Ovary (tissue), 9 donors: ENCODE results near the gene STXBP4. TPM values are rescaled to one million over a fixed set of nuclear protein-coding genes. Genes with fewer than 3 reads are reported as not detected.

Source experiments
- DNase-seq, 5 donors: peaks; one replicate each; pipeline ENCODE4 v3.0.0-alpha.2; 2019 to 2020
- H3K27ac ChIP-seq, 2 donors: fragments of 200-600 bp; one replicate each; pipeline versions ENCODE4 v1.5.1 to v1.8.0; 2019 to 2022
- H3K27me3 ChIP-seq: fragments of 200-600 bp; one replicate; pipeline ENCODE4 v1.8.0; 2022
- H3K36me3 ChIP-seq: fragments of 200-600 bp; sonication (generic); one replicate; pipeline ENCODE4 v1.5.1; 2019
- H3K4me1 ChIP-seq: one replicate; pipeline ENCODE4 v1.8.1; 2013; ENCODE audit warnings: mild to moderate bottlenecking, moderate library complexity; ENCODE audit not compliant: insufficient read depth
- H3K4me3 ChIP-seq: fragments of 200-600 bp; sonication (generic); one replicate; pipeline ENCODE4 v1.5.1; 2017
- H3K9me3 ChIP-seq, 2 donors: fragments of 200-600 bp in 1 of 2; sonication (generic) in 1 of 2; one replicate each; pipeline versions ENCODE4 v1.5.1 to v1.8.1; 2013 to 2019; ENCODE audit warnings: mild to moderate bottlenecking in 1 of 2, moderate library complexity in 1 of 2
- EP300 ChIP-seq: sonication (generic); formaldehyde crosslinking; IDR thresholded peaks from one replicate; pipeline ENCODE4 v1.6.1; 2017; ENCODE audit warnings: antibody characterized with exemption
- POLR2A ChIP-seq: fragments of 450-650 bp; IDR thresholded peaks from one replicate; pipeline ENCODE4 v1.6.1; 2017; ENCODE audit warnings: antibody characterized with exemption, mild to moderate bottlenecking, moderate library complexity
- WGBS, 3 donors: extraction: QIAGEN DNeasy Blood & Tissue Kit in 1 of 3; methylation state at CpG; one replicate each; pipeline versions ENCODE4 v1.1.5 to v1.1.7; 2013 to 2017; 5-methylcytosine and 5-hydroxymethylcytosine counted together
- intact Hi-C, 4 donors: fragments of 100-400 bp; cut with DNase I; formaldehyde crosslinking; loops; one replicate each; pipeline versions ENCODE4 v1.11.0 to v1.15.1; 2022 to 2023
- polyA plus RNA-seq, 2 donors: library from polyadenylated mRNA; stranded (reverse); fragments of 200-250 nt in 1 of 2; fragments of 350-450 nt in 1 of 2; fragmentation: Illumina TruSeq in 1 of 2; extraction: RNeasy Lipid Tissue Mini Kit (QIAGEN cat#74804) in 1 of 2; gene quantifications; one replicate each; pipeline ENCODE4 v1.2.3, GENCODE V29; 2013 to 2014
- total RNA-seq, 7 donors: library from RNA; depleted of rRNA in 2 of 7; stranded (reverse); fragments of >200 nt in 2 of 7; fragmentation: NEBNext Ultra II Directional in 3 of 7; extraction: Animal tissue kit (Norgen Biotek cat#: 25700) in 3 of 7; gene quantifications; one replicate each; pipeline versions ENCODE4 v1.1.0 to v1.2.4, GENCODE V29; 2016 to 2023
- TF ChIP-seq, protein P1 (sequence below), 3 donors: fragments of 450-650 bp in 2 of 3; fragments of 200-600 bp in 1 of 3; IDR thresholded peaks; one replicate each; pipeline versions ENCODE4 v1.5.1 to v1.8.0; 2016 to 2022; ENCODE audit warnings: antibody characterized with exemption in 3 of 3, mild to moderate bottlenecking in 1 of 3
- donor health status: DM: no; HTN: no; CAD: no; lungs with moderate emphysema.
- donor health status: DM: no; HTN: no; CAD: no.
- donor health status: Bipolar disorder and iron deficiency.
- donor health status: DM: yes; HTN: yes; CAD: no.
- donor health status: DM: no; HTN: no; CAD: no.
- donor health status: DM: yes; HTN: yes; CAD: no.

Gene STXBP4
- total and polyA plus RNA-seq, 9 donors: 2.4 to 63.1 (median 16.5) TPM

DNA sequence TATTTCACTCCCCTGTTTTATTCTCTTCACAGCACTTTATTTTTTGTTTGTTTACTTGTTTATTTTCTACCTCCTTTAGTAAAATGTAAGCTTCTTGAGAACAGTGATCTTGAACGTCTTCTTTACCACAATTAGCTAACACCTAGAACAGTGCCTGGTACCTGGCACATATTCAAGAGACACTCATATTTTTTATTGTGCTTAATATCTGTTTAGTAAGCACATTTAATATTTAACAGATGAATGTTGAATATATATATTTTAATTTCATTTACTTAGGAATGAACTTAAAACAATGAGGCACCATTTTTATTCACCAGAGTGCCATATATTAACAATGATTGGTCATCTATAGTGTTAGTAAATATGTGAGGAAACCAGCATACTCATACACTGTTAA is 130.2 kb downstream of the STXBP4 start:
- H3K27ac ChIP-seq: no peak overlapping the region
- H3K4me3 ChIP-seq: no peak overlapping the region
- TF ChIP-seq EP300 (no peak), POLR2A (no peak)
- TF ChIP-seq, protein P1, sequence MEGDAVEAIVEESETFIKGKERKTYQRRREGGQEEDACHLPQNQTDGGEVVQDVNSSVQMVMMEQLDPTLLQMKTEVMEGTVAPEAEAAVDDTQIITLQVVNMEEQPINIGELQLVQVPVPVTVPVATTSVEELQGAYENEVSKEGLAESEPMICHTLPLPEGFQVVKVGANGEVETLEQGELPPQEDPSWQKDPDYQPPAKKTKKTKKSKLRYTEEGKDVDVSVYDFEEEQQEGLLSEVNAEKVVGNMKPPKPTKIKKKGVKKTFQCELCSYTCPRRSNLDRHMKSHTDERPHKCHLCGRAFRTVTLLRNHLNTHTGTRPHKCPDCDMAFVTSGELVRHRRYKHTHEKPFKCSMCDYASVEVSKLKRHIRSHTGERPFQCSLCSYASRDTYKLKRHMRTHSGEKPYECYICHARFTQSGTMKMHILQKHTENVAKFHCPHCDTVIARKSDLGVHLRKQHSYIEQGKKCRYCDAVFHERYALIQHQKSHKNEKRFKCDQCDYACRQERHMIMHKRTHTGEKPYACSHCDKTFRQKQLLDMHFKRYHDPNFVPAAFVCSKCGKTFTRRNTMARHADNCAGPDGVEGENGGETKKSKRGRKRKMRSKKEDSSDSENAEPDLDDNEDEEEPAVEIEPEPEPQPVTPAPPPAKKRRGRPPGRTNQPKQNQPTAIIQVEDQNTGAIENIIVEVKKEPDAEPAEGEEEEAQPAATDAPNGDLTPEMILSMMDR (IDR thresholded peaks at IDR 0.05): no peak
- no peaks in the 10 kb centered on the region for H3K9me3 ChIP-seq
- WGBS, 3 donors: 92 to 96% (median 93%) methylated on average over 1 of the region's 1 CpG
- no peaks in the 10 kb centered on the region for H3K27me3 ChIP-seq
- no peaks in the 10 kb centered on the region for H3K36me3 ChIP-seq
- H3K4me1 ChIP-seq: no peaks in the 10 kb centered on the region
- intact Hi-C loops: no loop called here
- DNase-seq: no peak

DNA sequence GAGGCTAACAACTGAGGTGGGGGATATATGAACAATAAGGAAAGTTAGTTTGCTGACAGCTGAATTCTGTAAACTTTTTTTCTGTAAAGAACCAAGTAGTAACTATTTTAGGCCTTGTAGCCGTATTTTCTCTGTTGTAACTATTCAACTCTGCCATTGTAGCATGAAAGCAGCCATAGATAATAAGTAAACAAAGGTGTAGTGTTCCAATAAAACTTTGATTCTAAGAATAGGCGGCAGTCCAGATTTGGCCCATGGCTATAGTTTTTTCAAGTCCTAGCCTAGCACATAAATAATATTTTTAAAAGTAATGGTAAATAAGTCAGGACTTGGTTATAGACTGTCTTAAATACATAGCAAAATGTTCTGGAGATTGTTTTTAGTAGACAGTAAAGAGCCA is 142.0 kb downstream of the STXBP4 start:
- TF ChIP-seq EP300: no peak
- TF ChIP-seq, protein P1 (IDR thresholded peaks at IDR 0.05): no peak
- TF ChIP-seq POLR2A: no peak
- intact Hi-C loops: no loop called here
- Histone ChIP-seq H3K4me3 (no peak overlapping the region), H3K4me1 (no peaks in the 10 kb centered on the region), H3K9me3 (no peaks in the 10 kb centered on the region), H3K27ac (no peak overlapping the region), H3K36me3 (no peaks in the 10 kb centered on the region), H3K27me3 (no peaks in the 10 kb centered on the region)
- no peak for DNase-seq
- 90 to 93% (median 91%) methylated on average over 2 of the region's 2 CpGs for WGBS, 3 donors

DNA sequence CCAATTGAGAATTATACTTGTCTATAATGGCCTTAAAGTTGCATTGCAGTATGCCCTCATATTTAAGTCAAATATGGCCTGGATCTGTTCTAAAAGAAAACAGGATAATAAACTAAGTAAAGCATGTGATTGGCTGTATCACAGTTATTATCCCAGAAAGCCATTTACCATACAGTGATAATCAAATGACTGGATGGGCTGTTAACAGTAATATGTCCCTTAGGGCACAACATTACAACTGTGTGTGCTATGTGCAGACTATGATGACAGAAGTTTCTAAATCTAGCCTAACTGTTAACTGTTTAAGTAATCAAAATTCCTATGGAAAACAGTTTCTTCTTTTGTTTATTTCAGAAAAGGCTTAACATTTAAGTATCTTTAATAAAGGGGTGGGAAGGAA is 145.7 kb downstream of the STXBP4 start:
- Histone ChIP-seq H3K9me3 (no peaks in the 10 kb centered on the region), H3K27ac (no peak overlapping the region), H3K36me3 (no peaks in the 10 kb centered on the region), H3K4me1 (no peaks in the 10 kb centered on the region), H3K4me3 (no peak overlapping the region), H3K27me3 (no peaks in the 10 kb centered on the region)
- intact Hi-C loops: no loop called here
- DNase-seq: no peak
- TF ChIP-seq POLR2A (no peak), EP300 (no peak)
- TF ChIP-seq, protein P1 (IDR thresholded peaks at IDR 0.05): no peak

DNA sequence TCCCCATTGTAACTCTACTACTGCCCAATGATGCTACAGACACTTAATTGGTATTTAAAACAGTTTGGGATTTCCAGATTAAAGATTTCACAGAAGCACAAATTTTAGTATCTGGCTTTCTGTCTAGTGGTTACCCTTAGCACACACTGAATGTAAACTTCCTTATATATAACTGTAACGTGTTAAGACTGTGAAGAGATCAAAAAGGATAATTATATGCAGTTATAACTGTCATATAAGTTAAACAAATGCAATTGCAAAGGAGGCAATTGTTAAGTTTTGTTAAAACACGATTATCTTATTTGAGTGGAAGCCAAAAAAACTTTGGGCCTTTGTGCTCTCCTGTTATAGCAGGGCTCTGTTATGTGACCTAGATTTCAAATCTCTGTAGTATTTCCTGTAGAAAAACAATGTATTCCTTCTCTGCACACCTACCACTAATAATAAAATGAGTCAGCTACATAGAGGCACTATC is 147.9 kb downstream of the STXBP4 start:
- Histone ChIP-seq H3K4me1 (no peaks in the 10 kb centered on the region), H3K9me3 (no peaks in the 10 kb centered on the region), H3K27me3 (no peaks in the 10 kb centered on the region), H3K27ac (no peak overlapping the region), H3K4me3 (no peak overlapping the region), H3K36me3 (no peaks in the 10 kb centered on the region)
- no peak for TF ChIP-seq EP300
- TF ChIP-seq, protein P1 (IDR thresholded peaks at IDR 0.05): no peak
- no peak for TF ChIP-seq POLR2A
- 22 to 36% (median 29%) methylated on average over 2 of the region's 2 CpGs for WGBS, 3 donors
- intact Hi-C loops: no loop called here
- DNase-seq: no peak

DNA sequence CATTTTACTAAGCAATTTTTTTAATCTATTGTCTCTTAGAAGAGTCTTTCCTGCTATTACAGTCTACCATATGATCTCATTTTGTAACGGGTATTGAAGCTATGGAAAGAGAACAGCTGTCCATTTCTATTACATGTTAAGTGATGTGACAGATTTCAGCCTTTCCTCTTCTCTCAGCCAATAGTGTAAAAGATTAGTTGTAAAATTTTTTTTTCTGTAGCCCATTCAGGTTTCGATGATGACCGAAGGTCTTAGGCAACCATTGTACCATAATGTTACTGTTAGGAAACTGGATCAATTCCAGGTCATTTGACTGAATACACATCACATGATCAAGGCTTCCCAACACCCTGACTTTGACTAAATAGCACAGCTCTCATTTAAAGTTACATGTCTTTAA is 148.6 kb downstream of the STXBP4 start:
- TF ChIP-seq EP300 (no peak), POLR2A (no peak)
- TF ChIP-seq, protein P1 (IDR thresholded peaks at IDR 0.05): no peak
- no peak for DNase-seq

More for the DNA sequence above, 148.6 kb downstream of the STXBP4 start:
- H3K27ac ChIP-seq: no peak overlapping the region
- H3K4me3 ChIP-seq: no peak overlapping the region
- intact Hi-C loops: no loop called here
- H3K9me3 ChIP-seq: no peaks in the 10 kb centered on the region
- H3K36me3 ChIP-seq: no peaks in the 10 kb centered on the region
- H3K4me1 ChIP-seq: no peaks in the 10 kb centered on the region
- H3K27me3 ChIP-seq: no peaks in the 10 kb centered on the region
- WGBS, 3 donors: 64 to 82% (median 77%) methylated on average over 3 of the region's 3 CpGs
